Measurements from ENCODE around the gene FAM193A.

Gene FAM193A

GRCh38 chr4:2500547-2500946, 35.9 kb upstream of the FAM193A start:
- Histone ChIP-seq H3K9me3 (ENCODE audit: severe bottlenecking) (no peaks in the 10 kb centered on the region), H3K4me3 (ENCODE audit: severe bottlenecking) (no peak overlapping the region), H3K4me1 (ENCODE audit: insufficient read depth, poor library complexity, severe bottlenecking) (no peaks in the 10 kb centered on the region), H3K27ac (ENCODE audit: poor library complexity, severe bottlenecking) (no peak overlapping the region), H3K27me3 (ENCODE audit: insufficient read depth, poor library complexity, severe bottlenecking) (no peaks in the 10 kb centered on the region), H3K36me3 (ENCODE audit: low read depth) (peaks cover 90% of the 10 kb centered on the region)
- DNase-seq (ENCODE audit: low spot score) (no peak), ATAC-seq (ENCODE audit: low read depth) (no peak)
- no peak for TF ChIP-seq CTCF (IDR thresholded peaks at IDR 0.05; ENCODE audit: poor library complexity, severe bottlenecking)

- Histone ChIP-seq H3K27me3 (ENCODE audit: insufficient read depth, poor library complexity, severe bottlenecking) (no peaks in the 10 kb centered on the region), H3K36me3 (ENCODE audit: low read depth) (peaks cover 90% of the 10 kb centered on the region), H3K4me1 (ENCODE audit: insufficient read depth, poor library complexity, severe bottlenecking) (no peaks in the 10 kb centered on the region), H3K4me3 (ENCODE audit: severe bottlenecking) (no peak overlapping the region), H3K9me3 (ENCODE audit: severe bottlenecking) (no peaks in the 10 kb centered on the region), H3K27ac (ENCODE audit: poor library complexity, severe bottlenecking) (no peak overlapping the region)
- ATAC-seq (ENCODE audit: low read depth) (no peak), DNase-seq (ENCODE audit: low spot score) (no peak)
- no peak for TF ChIP-seq CTCF (IDR thresholded peaks at IDR 0.05; ENCODE audit: poor library complexity, severe bottlenecking)
These were observed 35.3 kb upstream of the FAM193A start for GRCh38 chr4:2501034-2501594.

GRCh38 chr4:2503809-2504208, 32.6 kb upstream of the FAM193A start:
- ATAC-seq (ENCODE audit: low read depth) (no peak), DNase-seq (ENCODE audit: low spot score) (no peak)
- peaks cover 79% of the 10 kb centered on the region for H3K36me3 ChIP-seq (ENCODE audit: low read depth)
- no peak overlapping the region for H3K4me3 ChIP-seq (ENCODE audit: severe bottlenecking)
- no peak overlapping the region for H3K27ac ChIP-seq (ENCODE audit: poor library complexity, severe bottlenecking)
- H3K4me1 ChIP-seq (ENCODE audit: insufficient read depth, poor library complexity, severe bottlenecking) = no peaks in the 10 kb centered on the region
- TF ChIP-seq CTCF (IDR thresholded peaks at IDR 0.05; ENCODE audit: poor library complexity, severe bottlenecking) = no peak
- no peaks in the 10 kb centered on the region for H3K9me3 ChIP-seq (ENCODE audit: severe bottlenecking)
- H3K27me3 ChIP-seq (ENCODE audit: insufficient read depth, poor library complexity, severe bottlenecking) = no peaks in the 10 kb centered on the region

- no peaks in the 10 kb centered on the region for H3K27me3 ChIP-seq (ENCODE audit: insufficient read depth, poor library complexity, severe bottlenecking)
- no peak overlapping the region for H3K27ac ChIP-seq (ENCODE audit: poor library complexity, severe bottlenecking)
- ATAC-seq (ENCODE audit: low read depth) (no peak), DNase-seq (ENCODE audit: low spot score) (no peak)
- no peak overlapping the region for H3K4me3 ChIP-seq (ENCODE audit: severe bottlenecking)
- peaks cover 69% of the 10 kb centered on the region for H3K36me3 ChIP-seq (ENCODE audit: low read depth)
- no peaks in the 10 kb centered on the region for H3K9me3 ChIP-seq (ENCODE audit: severe bottlenecking)
- no peak for TF ChIP-seq CTCF (IDR thresholded peaks at IDR 0.05; ENCODE audit: poor library complexity, severe bottlenecking)
- no peaks in the 10 kb centered on the region for H3K4me1 ChIP-seq (ENCODE audit: insufficient read depth, poor library complexity, severe bottlenecking)
These were observed 29.2 kb upstream of the FAM193A start for GRCh38 chr4:2507259-2507658.

- Histone ChIP-seq H3K27me3 (ENCODE audit: insufficient read depth, poor library complexity, severe bottlenecking) (no peaks in the 10 kb centered on the region), H3K4me1 (ENCODE audit: insufficient read depth, poor library complexity, severe bottlenecking) (no peaks in the 10 kb centered on the region), H3K9me3 (ENCODE audit: severe bottlenecking) (no peaks in the 10 kb centered on the region), H3K27ac (ENCODE audit: poor library complexity, severe bottlenecking) (no peak overlapping the region), H3K4me3 (ENCODE audit: severe bottlenecking) (no peak overlapping the region), H3K36me3 (ENCODE audit: low read depth) (peaks cover 74% of the 10 kb centered on the region)
- ATAC-seq (ENCODE audit: low read depth) (no peak), DNase-seq (ENCODE audit: low spot score) (no peak)
- no peak for TF ChIP-seq CTCF (IDR thresholded peaks at IDR 0.05; ENCODE audit: poor library complexity, severe bottlenecking)
These were observed 28.6 kb upstream of the FAM193A start for GRCh38 chr4:2507855-2508254.
